Measurements from ENCODE around the gene IRF4.

GRCh38 chr6:370555-370954, 21.0 kb upstream of the IRF4 start:
- TF ChIP-seq CTCF (IDR thresholded peaks at IDR 0.05) (no peak), EZH2 (IDR thresholded peaks at IDR 0.05) (no peak), EZH2phosphoT487 (IDR thresholded peaks at IDR 0.05) (no peak)
